ENCODE measurements around the gene IREB2. TPM values are rescaled to one million over a fixed set of nuclear protein-coding genes. Genes with fewer than 3 reads are reported as not detected.

Gene IREB2
- total and polyA plus RNA-seq, 10 donors, result 8.6 to 92.6 (median 66.8) TPM

DNA sequence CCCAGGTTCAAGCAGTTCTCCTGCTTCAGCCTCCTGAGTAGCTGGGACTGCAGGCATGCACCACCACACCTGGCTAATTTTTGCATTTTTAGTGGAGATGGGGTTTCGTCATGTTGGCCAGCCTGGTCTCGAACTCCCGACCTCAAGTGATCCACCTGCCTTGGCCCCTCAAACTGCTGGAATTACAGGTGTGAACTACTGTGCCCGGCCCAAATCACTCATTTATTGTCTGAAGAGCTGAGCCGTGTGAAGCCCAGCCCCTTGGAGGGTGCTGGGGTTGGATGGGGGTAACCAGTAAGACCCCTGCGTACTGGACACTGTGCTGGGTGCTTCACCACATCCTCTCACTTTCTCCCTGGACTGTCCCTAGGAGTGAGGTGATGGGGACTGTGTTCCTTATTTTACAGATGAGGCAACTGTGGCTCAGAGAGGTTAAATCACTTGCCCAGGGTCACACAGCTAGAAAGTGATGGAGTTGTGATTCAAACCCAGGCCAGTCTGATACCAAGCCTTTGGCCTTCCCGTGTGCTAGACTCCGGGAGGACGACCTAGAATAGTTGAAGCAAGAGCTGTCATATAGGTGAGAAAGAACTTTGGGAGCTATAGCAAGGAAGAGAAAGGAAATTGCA, 41.7 kb upstream of the IREB2 start:
- 82 to 92% (median 87%) methylated on average over 9 of the region's 9 CpGs for WGBS, 5 donors
- no peaks in the 10 kb centered on the region for H3K27me3 ChIP-seq (replicated peaks in 1 of 7)
- DNase-seq, result no peak

GRCh38 chr15:78396976-78397375, 41.0 kb upstream of the IREB2 start:
- no peak for DNase-seq
- no peaks in the 10 kb centered on the region for H3K36me3 ChIP-seq
- peaks cover 0 to 4% (median 0%) of the 10 kb centered on the region in 7 donors for H3K27me3 ChIP-seq (replicated peaks in 1 of 7)
- no peaks in the 10 kb centered on the region for H3K9me3 ChIP-seq
- whole genome bisulfite sequencing, 5 donors, result 69 to 76% (median 73%) methylated on average over 7 to 9 of the region's 9 CpGs
- H3K27ac ChIP-seq, result no peak overlapping the region
- no peak overlapping the region for H3K4me3 ChIP-seq
- H3K4me1 ChIP-seq, result peaks cover 0 to 18% (median 7%) of the 10 kb centered on the region in 6 donors
- TF ChIP-seq POLR2AphosphoS5 (IDR thresholded peaks at IDR 0.05) (no peak), CTCF (IDR thresholded peaks at IDR 0.05 in 8 of 11, conservative IDR thresholded peaks at IDR 0.05 in 3 of 11) (no peak), POLR2A (IDR thresholded peaks at IDR 0.05) (no peak)
- intact Hi-C loops (cut with DNase I; ENCODE audit: low total_unique reads), result no loop called here

More for the DNA sequence above, 41.7 kb upstream of the IREB2 start:
- H3K9me3 ChIP-seq, result no peaks in the 10 kb centered on the region
- H3K27ac ChIP-seq, result no peak overlapping the region
- H3K4me1 ChIP-seq, result peaks cover 0 to 18% (median 7%) of the 10 kb centered on the region in 6 donors
- H3K4me3 ChIP-seq, result no peak overlapping the region
- intact Hi-C loops (cut with DNase I; ENCODE audit: low total_unique reads), result no loop called here
- no peaks in the 10 kb centered on the region for H3K36me3 ChIP-seq
- TF ChIP-seq CTCF (IDR thresholded peaks at IDR 0.05 in 8 of 11, conservative IDR thresholded peaks at IDR 0.05 in 3 of 11) (no peak), POLR2A (IDR thresholded peaks at IDR 0.05) (no peak), POLR2AphosphoS5 (IDR thresholded peaks at IDR 0.05) (no peak)

- Histone ChIP-seq H3K27me3 (replicated peaks in 1 of 7) (peaks cover 0 to 4% (median 0%) of the 10 kb centered on the region in 7 donors), H3K36me3 (no peaks in the 10 kb centered on the region), H3K4me1 (peaks cover 0 to 18% (median 7%) of the 10 kb centered on the region in 6 donors), H3K9me3 (no peaks in the 10 kb centered on the region), H3K4me3 (no peak overlapping the region), H3K27ac (no peak overlapping the region)
- DNase-seq, result no peak
- TF ChIP-seq POLR2A (IDR thresholded peaks at IDR 0.05), result no peak
- no peak for TF ChIP-seq CTCF (IDR thresholded peaks at IDR 0.05 in 8 of 11, conservative IDR thresholded peaks at IDR 0.05 in 3 of 11)
- TF ChIP-seq POLR2AphosphoS5 (IDR thresholded peaks at IDR 0.05), result no peak
- 80 to 95% (median 86%) methylated on average over 2 of the region's 2 CpGs for WGBS, 5 donors
- intact Hi-C loops (cut with DNase I; ENCODE audit: low total_unique reads), result no loop called here
Measured at GRCh38 chr15:78397382-78397781, 40.6 kb upstream of the IREB2 start.

DNA sequence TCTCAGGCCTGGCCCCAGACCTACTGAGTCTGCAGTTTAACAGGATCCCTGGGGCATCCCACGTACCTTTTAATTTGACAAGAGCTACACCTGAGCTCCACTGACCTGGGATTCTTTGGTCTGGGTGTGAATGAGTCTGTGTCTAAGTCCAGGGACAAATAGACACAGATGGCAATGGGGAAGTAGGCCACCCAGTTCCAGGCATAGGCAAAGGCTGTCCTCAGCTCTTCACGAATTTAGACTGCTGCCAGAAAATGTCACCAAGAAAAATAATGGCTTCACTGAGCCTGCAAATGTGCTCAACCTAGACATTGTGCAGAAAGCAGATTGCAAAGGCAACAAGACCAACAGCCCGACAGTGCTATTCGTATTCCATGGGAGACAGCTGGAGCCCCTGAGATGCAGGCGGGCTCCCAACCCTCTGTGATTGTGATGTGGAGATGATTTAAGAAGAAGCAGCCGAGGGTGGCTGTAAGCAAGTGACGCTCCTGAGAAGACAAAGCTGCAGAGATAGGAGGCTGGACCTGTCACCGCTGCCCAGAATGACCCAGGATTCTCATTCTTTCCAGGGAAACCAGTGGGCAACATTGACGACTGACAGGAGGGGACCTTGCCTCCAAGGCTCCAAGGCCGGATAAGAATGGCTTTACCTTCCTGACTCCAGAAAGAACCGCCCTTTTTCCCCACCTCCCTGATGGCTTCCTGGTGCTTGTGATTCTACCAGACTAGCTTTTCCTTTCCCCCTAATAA, 39.8 kb upstream of the IREB2 start:
- DNase-seq, result no peak
- H3K36me3 ChIP-seq, result no peaks in the 10 kb centered on the region
- no peak overlapping the region for H3K4me3 ChIP-seq
- WGBS, 5 donors, result 77 to 88% (median 88%) methylated on average over 10 to 11 of the region's 11 CpGs
- peaks cover 0 to 4% (median 0%) of the 10 kb centered on the region in 7 donors for H3K27me3 ChIP-seq (replicated peaks in 1 of 7)
- peaks cover 0 to 18% (median 7%) of the 10 kb centered on the region in 6 donors for H3K4me1 ChIP-seq
- no peaks in the 10 kb centered on the region for H3K9me3 ChIP-seq
- H3K27ac ChIP-seq, result no peak overlapping the region
- TF ChIP-seq POLR2AphosphoS5 (IDR thresholded peaks at IDR 0.05) (no peak), POLR2A (IDR thresholded peaks at IDR 0.05) (no peak), CTCF (IDR thresholded peaks at IDR 0.05 in 8 of 11, conservative IDR thresholded peaks at IDR 0.05 in 3 of 11) (no peak)
- intact Hi-C loops (cut with DNase I; ENCODE audit: low total_unique reads), result no loop called here

All from spleen (tissue), 11 donors.